Lower lobe of right lung (tissue), 2 donors: Measurements from ENCODE around the gene IL34. TPM values are rescaled to one million over a fixed set of nuclear protein-coding genes. Genes with fewer than 3 reads are reported as not detected.

Source experiments
- ATAC-seq, 2 donors: fragments of 200-7000 bp; cut with Tn5 transposase; one replicate each; pipeline ENCODE4 v1.9.1; 2020 to 2022; ENCODE audit warnings: mild to moderate bottlenecking in 2 of 2, moderate library complexity in 2 of 2
- DNase-seq: peaks from one replicate; pipeline ENCODE4 v3.0.0-alpha.2; 2020
- H3K27ac ChIP-seq: fragments of 200-600 bp; one replicate; pipeline ENCODE4 v1.8.0; 2022
- H3K27me3 ChIP-seq: fragments of 200-600 bp; one replicate; pipeline ENCODE4 v1.8.0; 2022; ENCODE audit warnings: low read depth
- H3K36me3 ChIP-seq: fragments of 200-600 bp; one replicate; pipeline ENCODE4 v1.8.0; 2022; ENCODE audit warnings: mild to moderate bottlenecking
- H3K4me1 ChIP-seq: fragments of 200-600 bp; one replicate; pipeline ENCODE4 v1.8.0; 2022
- H3K4me3 ChIP-seq: fragments of 200-600 bp; one replicate; pipeline ENCODE4 v1.8.0; 2022; ENCODE audit warnings: mild to moderate bottlenecking
- H3K9me3 ChIP-seq: fragments of 200-600 bp; one replicate; pipeline ENCODE4 v1.8.0; 2022
- intact Hi-C: fragments of 100-400 bp; cut with DNase I; formaldehyde crosslinking; loops from one replicate; pipeline ENCODE4 v1.11.0; 2022
- total RNA-seq: library from RNA; stranded (reverse); fragmentation: NEBNext Ultra II Directional; extraction: Animal tissue kit (Norgen Biotek cat#: 25700); gene quantifications from one replicate; pipeline ENCODE4 v1.2.1, GENCODE V29; 2021
- TF ChIP-seq, protein P1 (sequence below): fragments of 200-600 bp; IDR thresholded peaks from one replicate; pipeline ENCODE4 v1.8.0; 2022; ENCODE audit warnings: antibody characterized with exemption, mild to moderate bottlenecking
- donor health status: DM: no; HTN: yes; CAD: no; lungs with severe emphysema.

Gene IL34
- total RNA-seq, 1 donor from 2014 or later, result 2.6 TPM

DNA sequence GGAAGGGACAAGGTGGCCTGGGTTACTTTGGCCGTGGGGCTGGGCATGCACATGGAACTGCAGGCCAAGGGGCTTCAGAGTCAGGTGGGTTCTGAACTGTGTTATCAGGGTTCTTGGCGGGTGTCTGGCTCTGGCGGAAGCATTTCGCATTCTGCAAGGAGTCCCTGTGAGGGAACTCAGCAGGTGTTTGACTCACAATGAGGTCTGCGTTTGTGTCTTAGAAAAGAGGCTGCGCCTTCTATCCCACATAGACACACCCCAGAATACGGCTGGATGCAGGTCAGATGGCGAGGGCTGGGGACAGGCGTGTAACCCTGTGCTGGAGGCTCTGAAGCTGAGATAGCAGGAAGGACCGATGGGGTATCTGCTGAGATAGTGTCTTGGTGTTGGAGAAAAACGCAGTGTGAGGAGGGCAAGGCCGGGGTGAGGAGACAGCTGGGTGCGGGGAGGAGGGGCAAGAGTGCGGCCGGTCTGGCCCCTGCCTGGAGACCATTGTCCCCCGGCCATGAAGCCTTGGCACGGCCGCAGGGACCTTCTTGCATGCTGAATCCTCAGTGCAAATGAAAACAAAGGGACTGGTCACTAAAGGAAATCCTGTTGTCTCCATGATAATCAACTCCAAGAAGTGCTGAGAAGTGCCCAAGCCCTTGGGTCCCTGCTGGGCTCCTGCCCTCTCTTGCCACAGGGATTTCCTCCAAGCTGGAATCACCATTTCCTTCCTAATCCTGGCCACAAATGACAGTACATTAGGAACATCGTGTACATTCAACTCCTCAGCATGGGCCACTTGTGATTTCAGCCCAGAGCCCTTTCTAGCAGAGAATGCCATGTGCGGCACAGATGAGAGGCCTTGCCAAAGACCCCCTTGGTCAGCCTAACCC, 62.2 kb downstream of the IL34 start:
- DNase-seq, result no peak
- peak overlapping the region; percentile 64 for H3K27ac ChIP-seq
- intact Hi-C loops, result no loop called here
- H3K4me1 ChIP-seq, result peaks cover 54% of the 10 kb centered on the region
- peaks cover 6% of the 10 kb centered on the region for H3K36me3 ChIP-seq
- ATAC-seq, result no peak
- no peaks in the 10 kb centered on the region for H3K27me3 ChIP-seq
- no peak overlapping the region for H3K4me3 ChIP-seq
- H3K9me3 ChIP-seq, result no peaks in the 10 kb centered on the region
- TF ChIP-seq, protein P1, sequence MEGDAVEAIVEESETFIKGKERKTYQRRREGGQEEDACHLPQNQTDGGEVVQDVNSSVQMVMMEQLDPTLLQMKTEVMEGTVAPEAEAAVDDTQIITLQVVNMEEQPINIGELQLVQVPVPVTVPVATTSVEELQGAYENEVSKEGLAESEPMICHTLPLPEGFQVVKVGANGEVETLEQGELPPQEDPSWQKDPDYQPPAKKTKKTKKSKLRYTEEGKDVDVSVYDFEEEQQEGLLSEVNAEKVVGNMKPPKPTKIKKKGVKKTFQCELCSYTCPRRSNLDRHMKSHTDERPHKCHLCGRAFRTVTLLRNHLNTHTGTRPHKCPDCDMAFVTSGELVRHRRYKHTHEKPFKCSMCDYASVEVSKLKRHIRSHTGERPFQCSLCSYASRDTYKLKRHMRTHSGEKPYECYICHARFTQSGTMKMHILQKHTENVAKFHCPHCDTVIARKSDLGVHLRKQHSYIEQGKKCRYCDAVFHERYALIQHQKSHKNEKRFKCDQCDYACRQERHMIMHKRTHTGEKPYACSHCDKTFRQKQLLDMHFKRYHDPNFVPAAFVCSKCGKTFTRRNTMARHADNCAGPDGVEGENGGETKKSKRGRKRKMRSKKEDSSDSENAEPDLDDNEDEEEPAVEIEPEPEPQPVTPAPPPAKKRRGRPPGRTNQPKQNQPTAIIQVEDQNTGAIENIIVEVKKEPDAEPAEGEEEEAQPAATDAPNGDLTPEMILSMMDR, result no peak

- Histone ChIP-seq H3K4me1 (peaks cover 53% of the 10 kb centered on the region), H3K9me3 (no peaks in the 10 kb centered on the region), H3K27me3 (no peaks in the 10 kb centered on the region), H3K4me3 (no peak overlapping the region), H3K27ac (peak overlapping the region; percentile 64), H3K36me3 (peaks cover 6% of the 10 kb centered on the region)
- TF ChIP-seq, protein P1, result no peak
- ATAC-seq (no peak), DNase-seq (no peak)
- intact Hi-C loops, result no loop called here
These were observed 63.1 kb downstream of the IL34 start for GRCh38 chr16:70709457-70709856.

DNA sequence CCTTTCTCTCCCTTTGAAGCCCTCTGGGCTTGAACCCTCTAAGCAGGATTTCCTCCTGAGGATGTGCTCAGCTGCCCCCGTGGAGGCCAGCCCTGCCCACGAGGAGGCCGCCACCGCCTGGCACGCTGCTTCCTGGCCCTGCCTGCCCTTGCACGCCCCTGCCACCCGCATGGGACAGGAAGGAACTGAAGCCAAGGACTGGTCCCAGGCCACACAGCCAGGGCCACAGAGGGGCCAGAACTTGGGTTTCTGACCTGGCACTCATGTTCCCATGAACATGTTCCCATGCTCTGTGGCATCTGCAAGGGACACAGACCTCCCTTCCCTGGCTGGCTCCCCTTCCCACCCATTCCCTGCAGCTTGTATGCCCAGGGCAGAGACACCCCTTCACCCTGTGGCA, 63.6 kb downstream of the IL34 start:
- peak overlapping the region; percentile 64 for H3K27ac ChIP-seq
- peaks cover 6% of the 10 kb centered on the region for H3K36me3 ChIP-seq
- intact Hi-C loops, result no loop called here
- H3K27me3 ChIP-seq, result no peaks in the 10 kb centered on the region
- DNase-seq (no peak), ATAC-seq (no peak)
- no peak overlapping the region for H3K4me3 ChIP-seq
- TF ChIP-seq, protein P1, result no peak
- peaks cover 58% of the 10 kb centered on the region for H3K4me1 ChIP-seq
- no peaks in the 10 kb centered on the region for H3K9me3 ChIP-seq

Other genes starting within 250 kb of the IL34 start
- 31.8 TPM for gene ST3GAL2, start 207.5 kb upstream of the IL34 start, total RNA-seq
- gene FCSK, start 192.0 kb upstream of the IL34 start, total RNA-seq, result 23.8 TPM
- 62.0 TPM for gene COG4, start 123.0 kb upstream of the IL34 start, total RNA-seq
- 176 TPM for gene SF3B3, start 122.7 kb upstream of the IL34 start, total RNA-seq
- 60.8 TPM for gene MTSS2, start 39.5 kb downstream of the IL34 start, total RNA-seq
- 49.1 TPM for gene VAC14, start 154.6 kb downstream of the IL34 start, total RNA-seq